HL-60 (cell line): Measurements from ENCODE around the gene FIGN.

Source experiments
- CTCF ChIP-seq: IDR thresholded peaks from one replicate; pipeline ENCODE4 v1.5.1; 2011; ENCODE audit warnings: low read length, control low read depth, inconsistent platforms; ENCODE audit not compliant: insufficient read depth
- POLR2AphosphoS5 ChIP-seq: IDR thresholded peaks from 2 replicates; pipeline ENCODE4 v1.6.1; 2012; ENCODE audit warnings: low read depth
- REST ChIP-seq: IDR thresholded peaks from 2 replicates; pipeline ENCODE4 v1.6.1; 2012; ENCODE audit warnings: low read depth; ENCODE audit not compliant: insufficient replicate concordance
- SPI1 ChIP-seq: IDR thresholded peaks from 2 replicates; pipeline ENCODE4 v1.6.1; 2012; ENCODE audit warnings: low read depth, mild to moderate bottlenecking, borderline replicate concordance

GRCh38 chr2:163573652-163574051 is 162.2 kb downstream of the FIGN start:
- TF ChIP-seq REST: no peak
- no peak for TF ChIP-seq CTCF
- TF ChIP-seq SPI1: no peak
- no peak for TF ChIP-seq POLR2AphosphoS5
